Inflammatory macrophage (primary cell): ENCODE data around the gene GJB6.

Experiments
- DNase-seq, 2 donors: peaks; one replicate each; pipeline ENCODE4 v3.0.0-alpha.2; 2020 to 2022

GJB6 gene

GRCh38 chr13:20185366-20186056 lies 46.6 kb downstream of the GJB6 start:
- no peak for DNase-seq

DNA sequence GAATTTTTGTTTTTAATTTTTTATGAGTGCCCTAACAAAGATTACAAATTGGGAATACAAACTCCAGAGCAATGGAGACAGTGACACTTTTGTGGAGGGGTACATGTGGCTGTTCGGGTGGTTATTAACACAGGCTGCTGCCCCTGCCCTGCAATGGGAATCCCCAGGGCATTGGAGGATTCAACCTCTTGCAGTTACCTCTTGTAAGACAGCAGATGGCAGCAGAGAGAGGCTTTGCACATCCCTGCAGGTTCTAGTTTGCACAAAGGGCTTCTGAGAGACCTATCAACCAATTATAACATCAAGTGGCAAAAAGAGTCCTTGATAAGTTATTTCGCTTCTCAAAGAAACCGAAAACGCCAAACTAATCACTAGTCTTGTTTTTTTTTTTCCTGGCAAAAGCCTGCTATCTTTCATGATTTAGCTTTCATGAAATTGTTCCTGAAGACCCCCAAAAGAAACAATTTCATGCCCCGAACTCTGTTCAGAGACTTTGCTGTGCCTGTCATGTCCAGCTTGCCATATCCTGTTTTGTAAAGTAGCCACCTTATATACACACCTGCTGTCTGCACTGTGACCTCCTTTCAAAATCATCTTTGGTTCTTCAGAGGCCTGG lies 49.8 kb downstream of the GJB6 start:
- peak; percentile 68 to 78 for DNase-seq

DNA sequence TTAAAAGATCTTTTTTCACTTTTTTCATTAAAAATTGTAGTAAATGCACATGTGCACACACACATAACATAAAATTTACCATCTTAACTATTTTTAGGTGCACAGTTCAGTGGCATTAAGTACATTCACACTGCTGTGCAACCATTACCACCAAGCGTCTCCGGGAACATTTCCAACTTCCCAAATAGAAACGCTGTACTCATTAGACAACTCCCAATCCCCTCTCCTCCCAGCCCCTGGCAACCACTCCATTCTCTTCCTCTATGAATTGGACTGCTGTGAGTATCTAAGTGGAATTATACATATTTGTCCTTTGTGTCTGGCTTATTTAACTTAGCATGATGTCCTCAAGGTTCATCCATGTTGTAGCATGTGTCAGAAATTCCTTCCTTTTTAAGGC lies 50.9 kb downstream of the GJB6 start:
- DNase-seq, result no peak

- no peak for DNase-seq
These were observed 54.0 kb downstream of the GJB6 start for GRCh38 chr13:20178156-20178555.

DNA sequence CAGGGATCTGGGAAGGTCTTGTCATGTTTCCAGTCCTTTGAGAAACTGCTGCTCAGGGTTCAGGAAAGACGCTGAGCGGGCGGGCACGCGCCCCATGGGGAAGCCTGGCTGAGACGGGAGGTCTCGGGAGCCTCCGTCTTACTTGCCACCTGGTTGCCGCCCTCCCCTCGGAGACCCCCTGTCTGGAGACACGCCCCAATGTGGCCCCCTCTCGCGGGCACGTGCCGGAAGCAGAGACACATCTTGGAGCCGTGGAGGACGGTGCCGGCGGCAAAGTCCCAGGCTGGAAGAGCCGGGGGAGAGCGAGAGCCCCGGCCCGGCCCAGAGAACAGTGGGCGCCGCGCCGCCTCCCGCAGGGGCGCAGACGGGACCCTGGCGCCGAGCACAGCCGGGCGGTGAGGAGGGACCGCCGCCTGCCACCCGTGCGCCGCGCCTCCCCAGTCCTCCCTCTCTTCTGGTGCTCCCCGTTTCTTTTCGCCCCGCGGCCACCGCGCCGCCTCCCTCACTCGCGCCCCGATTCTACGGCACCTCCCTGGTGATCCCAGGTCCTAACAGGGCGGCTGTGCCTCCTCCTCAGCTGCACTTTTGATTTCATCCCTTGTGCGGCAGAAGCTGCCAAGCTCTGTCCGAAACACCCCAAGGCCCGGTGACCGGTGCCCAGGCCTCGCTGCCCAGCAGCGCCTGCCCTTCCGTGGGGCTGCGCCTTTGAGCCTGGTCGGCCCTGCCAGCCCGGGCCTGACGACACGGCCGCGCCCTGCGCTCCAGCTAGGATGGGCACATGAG lies 54.9 kb downstream of the GJB6 start:
- no peak for DNase-seq

GRCh38 chr13:20175907-20176652 lies 56.0 kb downstream of the GJB6 start:
- DNase-seq, result no peak

DNA sequence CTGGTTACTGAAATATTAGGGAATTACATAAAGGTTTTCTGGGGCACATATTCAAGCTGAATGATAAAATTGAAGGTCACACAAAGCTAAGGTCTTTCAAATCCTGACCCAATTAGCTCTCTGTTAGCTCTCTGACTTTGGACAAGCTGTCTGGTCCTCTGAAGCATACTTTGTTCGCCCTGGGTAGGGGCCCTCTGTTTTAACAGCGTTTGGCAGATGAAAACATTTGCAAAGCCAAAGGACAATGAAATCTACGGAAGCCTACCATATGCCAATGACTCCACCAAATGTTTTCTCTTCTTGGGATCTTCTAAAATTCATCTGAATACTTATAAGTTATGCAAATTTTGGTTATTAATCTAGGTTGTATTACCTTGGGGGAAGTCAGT lies 56.7 kb downstream of the GJB6 start:
- DNase-seq, result no peak

DNA sequence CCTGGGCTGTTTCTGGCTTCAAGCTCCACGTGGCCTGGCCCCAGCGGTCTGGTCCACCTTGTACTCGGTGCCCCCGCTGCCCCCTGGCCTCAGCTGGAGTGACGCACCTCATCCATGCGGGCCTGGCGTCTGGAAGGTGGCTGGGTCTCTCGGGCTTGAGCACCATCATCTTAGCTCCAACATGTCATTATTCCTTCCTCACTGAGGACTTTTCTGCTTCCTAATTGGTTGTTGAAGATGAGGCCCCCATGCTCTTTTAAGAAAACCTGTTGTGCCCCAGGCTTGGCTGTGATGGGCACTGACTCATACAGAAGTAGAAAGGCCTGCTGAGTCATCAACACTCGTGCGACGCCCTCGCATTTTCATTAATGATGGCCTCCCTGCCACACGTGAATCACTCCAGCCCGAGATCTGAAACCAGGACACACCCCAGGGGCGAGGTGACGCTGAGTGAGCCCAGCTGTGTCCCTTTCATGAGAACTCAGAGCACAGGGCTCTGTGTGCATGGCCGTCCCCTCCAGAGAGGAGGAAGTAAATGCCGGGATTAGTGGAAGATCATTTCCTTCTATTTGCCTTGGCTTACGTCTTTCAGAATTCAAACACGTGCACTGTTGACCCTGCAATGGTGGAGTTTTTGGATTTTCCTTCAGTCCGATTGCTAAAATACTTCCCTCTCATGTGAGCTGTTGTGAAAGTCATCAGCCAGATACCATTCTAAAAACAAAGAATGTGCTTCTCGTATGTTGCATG lies 57.3 kb downstream of the GJB6 start:
- DNase-seq, result peak; percentile 92 to 95

- no peak for DNase-seq
These were observed 58.9 kb downstream of the GJB6 start for GRCh38 chr13:20173116-20173746.
